OCI-LY3 (cell line): ENCODE measurements around the gene HIVEP3.

Source experiments
- H2AFZ ChIP-seq: fragments of 200-600, 300-600 bp; shearing (Covaris generic); 2 replicates; pipeline ENCODE4 v1.6.0; 2014; ENCODE audit warnings: antibody characterized with exemption, low read depth, low read length
- H3K27ac ChIP-seq: fragments of 200-600, 300-600 bp; sonication (generic); 2 replicates; pipeline ENCODE4 v1.5.1; 2014; ENCODE audit warnings: mild to moderate bottlenecking, low read length, moderate library complexity, mixed read lengths
- H3K27me3 ChIP-seq: fragments of 200-600, 300-600 bp; sonication (generic); 2 replicates; pipeline ENCODE4 v1.6.1; 2014; ENCODE audit warnings: low read depth, low read length, mixed read lengths
- H3K36me3 ChIP-seq: fragments of 200-600, 300-600 bp; sonication (generic); replicated peaks from 2 replicates; pipeline ENCODE3; 2014; ENCODE audit warnings: low read depth, low read length, mixed read lengths
- H3K4me1 ChIP-seq: fragments of 300-600, 200-600 bp; sonication (generic); 2 replicates; pipeline ENCODE4 v1.6.1; 2014; ENCODE audit warnings: low read length, mixed read lengths
- H3K4me2 ChIP-seq: fragments of 200-600, 300-600 bp; sonication (generic); 2 replicates; pipeline ENCODE4 v1.6.1; 2014; ENCODE audit warnings: low read length, mixed read lengths
- H3K4me3 ChIP-seq: fragments of 300-600, 200-600 bp; sonication (generic); 2 replicates; pipeline ENCODE4 v1.5.1; 2014; ENCODE audit warnings: antibody characterized with exemption, mild to moderate bottlenecking, low read length, moderate library complexity
- H3K79me2 ChIP-seq: fragments of 300-600, 200-600 bp; shearing (Covaris generic); 2 replicates; pipeline ENCODE4 v1.6.1; 2014; ENCODE audit warnings: mild to moderate bottlenecking, low read length, mixed read lengths
- H3K9ac ChIP-seq: fragments of 300-600, 200-600 bp; shearing (Covaris generic); 2 replicates; pipeline ENCODE4 v1.6.0; 2014; ENCODE audit warnings: mild to moderate bottlenecking, low read length, moderate library complexity
- H3K9me3 ChIP-seq: fragments of 200-600, 300-600 bp; shearing (Covaris generic); 2 replicates; pipeline ENCODE4 v1.6.1; 2014; ENCODE audit warnings: low read length, mixed read lengths; ENCODE audit not compliant: insufficient read depth
- H4K20me1 ChIP-seq: fragments of 200-600, 300-600 bp; sonication (generic); 2 replicates; pipeline ENCODE4 v1.6.1; 2016; ENCODE audit warnings: low read length, mixed read lengths; ENCODE audit not compliant: insufficient read depth
- CTCF ChIP-seq: fragments of 200-600, 300-600 bp; sonication (generic); IDR thresholded peaks from 2 replicates; pipeline ENCODE4 v1.5.1; 2014; ENCODE audit warnings: antibody characterized with exemption, low read length, low read depth
- EZH2phosphoT487 ChIP-seq: fragments of 200-600 bp; shearing (Covaris generic); IDR thresholded peaks from 2 replicates; pipeline ENCODE4 v1.6.1; 2018; ENCODE audit warnings: antibody characterized with exemption, mixed run types, low read depth

The HIVEP3 gene

GRCh38 chr1:41724926-41725325, 193.8 kb downstream of the HIVEP3 start:
- no peak for TF ChIP-seq EZH2phosphoT487
- TF ChIP-seq CTCF = no peak
- Histone ChIP-seq H3K27me3 (no peaks in the 10 kb centered on the region), H3K9ac (peak overlapping the region; percentile 97; the same call in 1 of the 2 replicates), H4K20me1 (no peaks in the 10 kb centered on the region), H3K4me2 (peak overlapping the region; percentile 11; the same call in 1 of the 2 replicates), H2AFZ (no peak overlapping the region), H3K27ac (peak overlapping the region; percentile 100), H3K79me2 (peaks cover 44% of the 10 kb centered on the region), H3K9me3 (no peaks in the 10 kb centered on the region), H3K4me1 (peaks cover 97% of the 10 kb centered on the region), H3K4me3 (no peak overlapping the region), H3K36me3 (no peaks in the 10 kb centered on the region)

GRCh38 chr1:41724248-41724647, 194.5 kb downstream of the HIVEP3 start:
- TF ChIP-seq CTCF (no peak), EZH2phosphoT487 (no peak)
- Histone ChIP-seq H3K4me3 (no peak overlapping the region), H3K9me3 (no peaks in the 10 kb centered on the region), H3K36me3 (no peaks in the 10 kb centered on the region), H3K4me1 (peaks cover 97% of the 10 kb centered on the region), H3K9ac (peak overlapping the region; percentile 97; the same call in 1 of the 2 replicates), H3K27me3 (no peaks in the 10 kb centered on the region), H3K4me2 (peak overlapping the region; percentile 11; the same call in 1 of the 2 replicates), H2AFZ (no peak overlapping the region), H4K20me1 (no peaks in the 10 kb centered on the region), H3K27ac (peak overlapping the region; percentile 100), H3K79me2 (peaks cover 47% of the 10 kb centered on the region)

GRCh38 chr1:41723786-41724185, 194.9 kb downstream of the HIVEP3 start:
- H3K4me2 ChIP-seq = peak overlapping the region; percentile 11; the same call in 1 of the 2 replicates

GRCh38 chr1:41722184-41722583, 196.5 kb downstream of the HIVEP3 start:
- Histone ChIP-seq H3K79me2 (peaks cover 51% of the 10 kb centered on the region), H3K27me3 (no peaks in the 10 kb centered on the region), H3K4me3 (no peak overlapping the region), H2AFZ (no peak overlapping the region), H3K27ac (peak overlapping the region; percentile 100), H3K9me3 (no peaks in the 10 kb centered on the region), H3K4me2 (peak overlapping the region; percentile 83; the same call in 1 of the 2 replicates), H3K4me1 (peaks cover 99% of the 10 kb centered on the region), H4K20me1 (no peaks in the 10 kb centered on the region), H3K36me3 (no peaks in the 10 kb centered on the region), H3K9ac (peak overlapping the region; percentile 64; the same call in 1 of the 2 replicates)
- TF ChIP-seq EZH2phosphoT487 = no peak
- no peak for TF ChIP-seq CTCF

More at GRCh38 chr1:41723786-41724185, 194.9 kb downstream of the HIVEP3 start:
- no peaks in the 10 kb centered on the region for H3K9me3 ChIP-seq
- no peaks in the 10 kb centered on the region for H3K36me3 ChIP-seq
- peak overlapping the region; percentile 100 for H3K27ac ChIP-seq
- no peak overlapping the region for H2AFZ ChIP-seq
- H3K9ac ChIP-seq = peak overlapping the region; percentile 30; the same call in 1 of the 2 replicates
- H3K4me3 ChIP-seq = no peak overlapping the region
- TF ChIP-seq CTCF (no peak), EZH2phosphoT487 (no peak)
- peaks cover 97% of the 10 kb centered on the region for H3K4me1 ChIP-seq
- H3K27me3 ChIP-seq = no peaks in the 10 kb centered on the region
- no peaks in the 10 kb centered on the region for H4K20me1 ChIP-seq
- H3K79me2 ChIP-seq = peaks cover 47% of the 10 kb centered on the region
